Measurements from ENCODE around the gene TNFAIP8.

DNA sequence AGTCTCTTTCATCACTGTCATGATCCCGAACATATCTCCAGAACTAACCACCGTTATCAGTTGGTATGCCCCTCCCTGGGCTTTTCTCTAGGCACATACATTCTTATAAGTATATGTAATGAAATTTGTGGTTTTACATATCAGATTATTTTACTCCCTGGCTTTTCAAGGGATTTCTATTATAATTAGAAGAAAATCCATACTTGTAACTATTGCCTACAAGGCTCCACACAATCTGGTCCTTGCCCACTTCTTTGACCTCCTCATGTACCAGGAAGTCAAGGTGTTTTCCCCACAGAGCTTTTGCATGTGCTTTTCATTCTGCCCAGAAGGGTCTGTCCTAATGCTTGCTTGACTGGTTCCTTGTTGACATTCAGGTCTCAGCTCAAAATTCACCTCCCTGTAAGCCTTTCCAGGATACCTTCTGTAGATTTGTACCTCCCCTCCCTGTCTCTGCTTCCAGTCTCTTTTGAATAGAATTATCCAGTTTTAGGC is 62.8 kb downstream of the TNFAIP8 start:
- no peak for TF ChIP-seq POLR2A (IDR thresholded peaks at IDR 0.05)
- TF ChIP-seq, protein P1, sequence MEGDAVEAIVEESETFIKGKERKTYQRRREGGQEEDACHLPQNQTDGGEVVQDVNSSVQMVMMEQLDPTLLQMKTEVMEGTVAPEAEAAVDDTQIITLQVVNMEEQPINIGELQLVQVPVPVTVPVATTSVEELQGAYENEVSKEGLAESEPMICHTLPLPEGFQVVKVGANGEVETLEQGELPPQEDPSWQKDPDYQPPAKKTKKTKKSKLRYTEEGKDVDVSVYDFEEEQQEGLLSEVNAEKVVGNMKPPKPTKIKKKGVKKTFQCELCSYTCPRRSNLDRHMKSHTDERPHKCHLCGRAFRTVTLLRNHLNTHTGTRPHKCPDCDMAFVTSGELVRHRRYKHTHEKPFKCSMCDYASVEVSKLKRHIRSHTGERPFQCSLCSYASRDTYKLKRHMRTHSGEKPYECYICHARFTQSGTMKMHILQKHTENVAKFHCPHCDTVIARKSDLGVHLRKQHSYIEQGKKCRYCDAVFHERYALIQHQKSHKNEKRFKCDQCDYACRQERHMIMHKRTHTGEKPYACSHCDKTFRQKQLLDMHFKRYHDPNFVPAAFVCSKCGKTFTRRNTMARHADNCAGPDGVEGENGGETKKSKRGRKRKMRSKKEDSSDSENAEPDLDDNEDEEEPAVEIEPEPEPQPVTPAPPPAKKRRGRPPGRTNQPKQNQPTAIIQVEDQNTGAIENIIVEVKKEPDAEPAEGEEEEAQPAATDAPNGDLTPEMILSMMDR (IDR thresholded peaks at IDR 0.05): peak in 1 of 6 experiments; percentile 3

Data from esophagus squamous epithelium (tissue), 4 donors.